Right atrium auricular region (tissue), 2 donors: ENCODE data around the gene MT1HL1. TPM values are rescaled to one million over a fixed set of nuclear protein-coding genes. Genes with fewer than 3 reads are reported as not detected.
A peak's percentile ranks its signal among the peaks of the same experiment; 100 is the strongest.

ENCODE experiments used
- DNase-seq: peaks from one replicate; pipeline ENCODE4 v3.0.0-alpha.2; 2019; ENCODE audit warnings: low spot score
- H3K27ac ChIP-seq, 2 donors: fragments of 200-600 bp; sonication (generic); 1 replicate in 1 of 2; 2 replicates in 1 of 2; pipeline ENCODE4 v1.5.1; 2016 to 2019
- H3K27me3 ChIP-seq, 2 donors: fragments of 200-600 bp; sonication (generic); one replicate each; pipeline versions ENCODE4 v1.5.1 to v1.6.0; 2017 to 2019
- H3K36me3 ChIP-seq: fragments of 200-600 bp; sonication (generic); one replicate; pipeline ENCODE4 v1.5.1; 2016
- H3K4me1 ChIP-seq, 2 donors: fragments of 200-600 bp; sonication (generic); one replicate each; pipeline versions ENCODE4 v1.5.1 to v1.6.0; 2017 to 2019
- H3K4me3 ChIP-seq, 2 donors: fragments of 200-600 bp; sonication (generic); 1 replicate in 1 of 2; 2 replicates in 1 of 2; pipeline ENCODE4 v1.5.1; 2017 to 2019; ENCODE audit warnings: mild to moderate bottlenecking in 1 of 2, moderate library complexity in 1 of 2
- H3K9me3 ChIP-seq, 2 donors: fragments of 200-600 bp; sonication (generic); one replicate each; pipeline ENCODE4 v1.5.1; 2019
- total RNA-seq, 2 donors: library from RNA; depleted of rRNA; stranded (reverse); fragments of >200 nt; gene quantifications; one replicate each; pipeline ENCODE4 v1.1.0, GENCODE V29; 2016
- TF ChIP-seq, protein P1 (sequence below), 2 donors: fragments of 200-600 bp; sonication (generic); IDR thresholded peaks; one replicate each; pipeline ENCODE4 v1.5.1; 2019; ENCODE audit warnings: antibody characterized with exemption in 2 of 2

Gene MT1HL1
- total RNA-seq, 2 donors from 2014 or later: not detected

DNA sequence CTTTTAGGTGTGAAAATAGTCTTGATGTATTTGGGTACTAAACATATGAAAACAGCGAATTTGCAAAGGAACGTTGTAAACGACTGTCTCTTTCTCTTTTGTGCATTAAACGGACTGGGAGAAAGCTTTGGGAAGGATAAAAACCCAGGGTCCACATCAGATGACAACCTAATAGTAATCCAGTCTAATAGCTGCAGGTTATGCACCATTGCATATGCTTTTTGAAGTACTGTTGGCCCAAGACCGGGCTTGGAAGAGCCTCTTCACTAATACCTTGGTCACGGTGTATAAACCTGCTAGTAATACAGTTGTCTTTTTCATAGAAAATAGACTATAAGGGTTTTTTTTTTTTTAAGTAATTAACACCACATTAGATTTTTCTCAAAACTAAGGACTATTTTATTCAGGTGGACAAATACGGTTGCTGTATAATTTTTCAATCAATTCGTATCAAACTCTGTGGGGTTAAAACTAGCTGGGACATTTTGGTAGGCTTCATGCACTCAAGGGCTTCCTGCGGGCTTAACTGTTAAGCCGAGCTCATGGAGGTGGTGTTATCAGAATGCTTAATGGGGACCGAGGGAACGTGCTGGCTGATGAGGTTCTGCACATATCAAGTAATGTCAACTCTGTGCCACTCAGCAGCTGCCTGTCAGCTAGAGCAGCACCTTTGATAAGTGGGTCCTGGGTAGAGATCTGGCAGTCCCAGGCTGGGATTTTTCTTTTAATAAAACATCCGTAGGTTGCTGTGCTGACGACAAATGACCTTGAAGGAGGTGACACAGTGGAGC lies 39.8 kb upstream of the MT1HL1 start:
- H3K27ac ChIP-seq: peak overlapping the region; percentile 94 to 99
- H3K27me3 ChIP-seq: no peaks in the 10 kb centered on the region
- TF ChIP-seq, protein P1, sequence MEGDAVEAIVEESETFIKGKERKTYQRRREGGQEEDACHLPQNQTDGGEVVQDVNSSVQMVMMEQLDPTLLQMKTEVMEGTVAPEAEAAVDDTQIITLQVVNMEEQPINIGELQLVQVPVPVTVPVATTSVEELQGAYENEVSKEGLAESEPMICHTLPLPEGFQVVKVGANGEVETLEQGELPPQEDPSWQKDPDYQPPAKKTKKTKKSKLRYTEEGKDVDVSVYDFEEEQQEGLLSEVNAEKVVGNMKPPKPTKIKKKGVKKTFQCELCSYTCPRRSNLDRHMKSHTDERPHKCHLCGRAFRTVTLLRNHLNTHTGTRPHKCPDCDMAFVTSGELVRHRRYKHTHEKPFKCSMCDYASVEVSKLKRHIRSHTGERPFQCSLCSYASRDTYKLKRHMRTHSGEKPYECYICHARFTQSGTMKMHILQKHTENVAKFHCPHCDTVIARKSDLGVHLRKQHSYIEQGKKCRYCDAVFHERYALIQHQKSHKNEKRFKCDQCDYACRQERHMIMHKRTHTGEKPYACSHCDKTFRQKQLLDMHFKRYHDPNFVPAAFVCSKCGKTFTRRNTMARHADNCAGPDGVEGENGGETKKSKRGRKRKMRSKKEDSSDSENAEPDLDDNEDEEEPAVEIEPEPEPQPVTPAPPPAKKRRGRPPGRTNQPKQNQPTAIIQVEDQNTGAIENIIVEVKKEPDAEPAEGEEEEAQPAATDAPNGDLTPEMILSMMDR (IDR thresholded peaks at IDR 0.05): no peak
- peak; percentile 73 for DNase-seq
- H3K4me3 ChIP-seq: peak overlapping the region; percentile 71 to 82
- H3K36me3 ChIP-seq: no peaks in the 10 kb centered on the region
- no peaks in the 10 kb centered on the region for H3K9me3 ChIP-seq
- no peaks in the 10 kb centered on the region for H3K4me1 ChIP-seq

GRCh38 chr1:237042892-237043576 lies 38.8 kb upstream of the MT1HL1 start:
- no peaks in the 10 kb centered on the region for H3K9me3 ChIP-seq
- H3K36me3 ChIP-seq: no peaks in the 10 kb centered on the region
- H3K27me3 ChIP-seq: no peaks in the 10 kb centered on the region
- peak overlapping the region; percentile 71 to 82 for H3K4me3 ChIP-seq
- no peaks in the 10 kb centered on the region for H3K4me1 ChIP-seq
- TF ChIP-seq, protein P1 (IDR thresholded peaks at IDR 0.05): no peak
- no peak for DNase-seq
- H3K27ac ChIP-seq: peak overlapping the region; percentile 94 to 99

- H3K9me3 ChIP-seq: no peaks in the 10 kb centered on the region
- no peaks in the 10 kb centered on the region for H3K27me3 ChIP-seq
- H3K4me3 ChIP-seq: peak overlapping the region; percentile 71 to 82
- H3K4me1 ChIP-seq: no peaks in the 10 kb centered on the region
- TF ChIP-seq, protein P1 (IDR thresholded peaks at IDR 0.05): no peak
- H3K27ac ChIP-seq: peak overlapping the region; percentile 94 to 99
- H3K36me3 ChIP-seq: no peaks in the 10 kb centered on the region
- no peak for DNase-seq
These were observed 38.3 kb upstream of the MT1HL1 start for GRCh38 chr1:237042526-237042891.

DNA sequence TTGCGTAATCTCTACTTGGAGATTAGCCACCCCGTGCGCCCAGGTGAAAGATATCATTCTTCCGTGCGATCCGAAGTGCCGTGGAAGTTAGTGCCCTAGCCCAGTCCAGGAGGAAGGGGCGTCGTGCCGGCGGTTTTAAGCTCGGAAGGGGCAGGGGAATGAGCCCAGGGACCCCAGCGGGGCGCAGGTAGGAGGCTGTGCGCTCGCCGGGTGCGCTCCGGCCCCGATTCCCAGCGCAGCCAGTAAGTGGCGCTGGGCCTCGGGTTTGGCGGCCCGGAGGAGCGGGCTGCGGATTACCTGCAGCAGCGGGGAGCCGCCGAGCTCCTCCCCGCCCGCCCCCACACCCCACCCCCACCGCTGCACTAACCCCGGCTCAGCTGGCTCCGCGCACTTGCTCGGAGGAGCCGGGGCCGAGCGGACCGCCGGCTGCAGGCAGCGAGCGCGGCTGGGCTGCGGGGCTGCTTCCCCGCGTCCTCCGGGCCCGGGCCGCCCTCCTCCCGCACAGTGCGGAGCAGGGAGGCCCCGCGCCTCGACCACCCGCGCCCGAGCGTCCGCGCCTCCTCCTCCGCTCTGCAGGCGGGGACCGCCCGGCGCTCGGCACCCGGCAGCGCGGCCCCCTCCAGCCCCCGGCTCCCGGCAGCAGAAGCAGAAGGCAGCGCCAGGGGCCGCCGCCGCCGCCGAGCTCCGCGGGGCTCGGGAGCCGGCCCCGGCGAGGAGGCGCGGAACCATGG lies 37.7 kb upstream of the MT1HL1 start, which contains the start of gene RYR2:
Gene RYR2 (plus strand): TSS at position 390 of the 731 bp plus-strand sequence. CDS start 338 bp downstream, at position 728.
- H3K27me3 ChIP-seq: no peaks in the 10 kb centered on the region
- H3K27ac ChIP-seq: peak within 1 kb of the TSS; percentile 94 to 99
- H3K36me3 ChIP-seq: no peaks in the 10 kb centered on the region
- H3K9me3 ChIP-seq: no peaks in the 10 kb centered on the region
- peak within 1 kb of the TSS; percentile 71 to 82 for H3K4me3 ChIP-seq
- H3K4me1 ChIP-seq: no peaks in the 10 kb centered on the region
- TF ChIP-seq, protein P1 (IDR thresholded peaks at IDR 0.05): peak; percentile 37 to 76
- no peak for DNase-seq

GRCh38 chr1:237041461-237041794 lies 37.2 kb upstream of the MT1HL1 start:
- Histone ChIP-seq H3K4me1 (no peaks in the 10 kb centered on the region), H3K9me3 (no peaks in the 10 kb centered on the region), H3K36me3 (no peaks in the 10 kb centered on the region), H3K27me3 (no peaks in the 10 kb centered on the region), H3K4me3 (peak overlapping the region; percentile 71 to 82), H3K27ac (peak overlapping the region; percentile 94 to 99)
- no peak for DNase-seq
- TF ChIP-seq, protein P1 (IDR thresholded peaks at IDR 0.05): no peak
